AG04449 (cell line): ENCODE results near the gene PLCH2.
"Not testable (repeated sequence)": the region's sequence is repeated elsewhere in the genome, so short reads cannot be mapped to it uniquely, and the experiment has no call there.

ENCODE experiments used
- CTCF ChIA-PET: fragments of 350-600 bp; formaldehyde crosslinking; extraction: SDS; loops from one replicate; lab custom pipeline; 2021; ENCODE audit warnings: antibody characterized with exemption; lab: Yijun Ruan, JAX
- POLR2A ChIA-PET: fragments of 400-600, 350-600 bp; formaldehyde crosslinking; extraction: SDS; loops from one replicate; lab custom pipeline; 2020; ENCODE audit warnings: antibody characterized with exemption, inconsistent platforms; lab: Yijun Ruan, JAX
- DNase-seq: peaks from one replicate; pipeline ENCODE4 v3.0.0-alpha.2; 2010; ENCODE audit warnings: low read depth, low spot score
- H3K4me3 ChIP-seq: 2 replicates; pipeline ENCODE4 v1.5.1; 2011; ENCODE audit warnings: low read depth, mild to moderate bottlenecking, control low read depth, low read length
- TF ChIP-seq, protein P1 (sequence below): IDR thresholded peaks from one replicate; pipeline ENCODE4 v1.5.1; 2011; ENCODE audit warnings: mild to moderate bottlenecking, moderate library complexity, low read length, control low read depth, inconsistent platforms; ENCODE audit not compliant: insufficient read depth; ENCODE audit errors: missing control alignments

PLCH2 gene

DNA sequence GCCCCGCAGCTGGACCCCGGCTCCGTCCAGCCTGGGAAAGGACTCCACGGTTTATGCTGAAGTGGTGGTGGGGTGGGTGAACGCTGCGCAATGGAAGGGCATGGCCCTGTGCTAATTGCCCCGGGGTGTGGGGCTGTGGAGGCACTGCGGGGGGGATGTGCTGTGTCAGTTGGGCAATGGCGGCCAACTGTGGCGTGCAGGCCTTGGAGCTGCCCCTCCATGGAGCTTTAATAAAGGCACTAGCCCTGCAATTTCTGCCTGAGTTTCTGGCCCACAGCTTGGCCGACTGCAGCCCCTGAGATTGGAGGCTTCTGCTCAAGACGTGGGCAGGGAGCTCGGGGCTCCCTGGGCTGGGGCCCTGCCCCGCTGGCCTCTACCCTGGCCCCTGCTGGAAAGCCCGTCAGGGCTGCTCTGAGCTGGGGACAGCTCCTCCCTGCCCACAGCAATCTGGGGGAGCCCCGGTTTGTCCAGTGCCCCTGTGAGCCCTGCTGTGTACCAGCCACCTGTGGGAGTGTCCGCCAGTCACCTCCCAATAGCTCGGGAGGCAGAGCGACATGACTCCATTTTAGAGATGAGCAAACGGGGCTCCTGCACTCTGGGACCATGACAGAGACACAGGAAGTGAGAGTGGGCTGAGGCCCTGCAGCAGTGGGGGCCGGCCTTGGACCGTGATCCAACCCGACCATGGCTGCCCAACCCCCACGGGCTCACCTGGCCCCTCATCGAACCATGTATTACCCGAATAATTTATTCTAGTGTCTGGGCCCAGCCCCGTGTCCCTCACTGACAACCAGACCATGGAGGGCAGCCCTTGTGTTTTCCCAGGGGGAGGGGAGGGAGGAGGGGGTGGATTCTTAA lies 71.3 kb downstream of the PLCH2 start:
- ChIA-PET CTCF (interaction anchor here (0.7 to 8.6 kb wide), 32 partner anchors 11 to 877 kb away, joined by 3 to 138 read pairs (median 6); partner anchors contain the start of genes FAAP20, HES5, PANK4 and PEX10), POLR2A (interaction anchor here (0.7 kb wide), 1 partner anchor 136 kb away, joined by 4 read pairs; no protein-coding TSS in a partner anchor)
- H3K4me3 ChIP-seq = peak overlapping the region; percentile 57
- TF ChIP-seq, protein P1, sequence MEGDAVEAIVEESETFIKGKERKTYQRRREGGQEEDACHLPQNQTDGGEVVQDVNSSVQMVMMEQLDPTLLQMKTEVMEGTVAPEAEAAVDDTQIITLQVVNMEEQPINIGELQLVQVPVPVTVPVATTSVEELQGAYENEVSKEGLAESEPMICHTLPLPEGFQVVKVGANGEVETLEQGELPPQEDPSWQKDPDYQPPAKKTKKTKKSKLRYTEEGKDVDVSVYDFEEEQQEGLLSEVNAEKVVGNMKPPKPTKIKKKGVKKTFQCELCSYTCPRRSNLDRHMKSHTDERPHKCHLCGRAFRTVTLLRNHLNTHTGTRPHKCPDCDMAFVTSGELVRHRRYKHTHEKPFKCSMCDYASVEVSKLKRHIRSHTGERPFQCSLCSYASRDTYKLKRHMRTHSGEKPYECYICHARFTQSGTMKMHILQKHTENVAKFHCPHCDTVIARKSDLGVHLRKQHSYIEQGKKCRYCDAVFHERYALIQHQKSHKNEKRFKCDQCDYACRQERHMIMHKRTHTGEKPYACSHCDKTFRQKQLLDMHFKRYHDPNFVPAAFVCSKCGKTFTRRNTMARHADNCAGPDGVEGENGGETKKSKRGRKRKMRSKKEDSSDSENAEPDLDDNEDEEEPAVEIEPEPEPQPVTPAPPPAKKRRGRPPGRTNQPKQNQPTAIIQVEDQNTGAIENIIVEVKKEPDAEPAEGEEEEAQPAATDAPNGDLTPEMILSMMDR = no peak
- no peak for DNase-seq

DNA sequence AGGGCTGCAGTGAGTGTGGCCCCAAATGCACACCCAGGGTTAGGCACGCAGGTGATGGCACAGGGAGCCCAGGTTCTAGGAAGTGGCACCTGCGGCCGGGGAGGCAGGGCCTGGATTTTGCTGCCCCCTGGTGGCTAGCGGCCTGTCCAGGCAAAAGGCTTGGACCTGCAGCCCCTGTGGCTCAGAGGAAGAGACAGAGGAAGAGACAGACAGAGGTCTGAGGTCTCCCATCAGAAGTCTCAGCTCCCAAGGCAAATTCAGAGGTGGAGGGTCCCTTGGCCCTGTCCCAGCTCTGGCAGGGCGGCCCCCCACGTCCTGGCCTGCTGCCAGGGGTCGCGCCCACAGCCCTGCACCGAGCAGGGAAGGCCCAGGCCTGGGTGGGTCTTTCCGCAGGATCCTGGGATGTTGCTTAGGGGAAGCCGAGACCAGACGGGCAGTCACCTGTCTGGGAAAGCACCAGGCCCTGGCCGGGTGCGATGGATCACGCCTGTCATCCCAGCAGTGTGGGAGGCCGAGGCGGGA lies 72.0 kb downstream of the PLCH2 start:
- ChIA-PET POLR2A (no interaction called here), CTCF (interaction anchor here (0.6 to 8.6 kb wide), 38 partner anchors 10 to 880 kb away, joined by 3 to 138 read pairs (median 4); partner anchors contain the start of genes FAAP20, HES5, MORN1 and PANK4)
- DNase-seq = no peak
- TF ChIP-seq, protein P1 = peak; percentile 95
- H3K4me3 ChIP-seq = no peak overlapping the region

DNA sequence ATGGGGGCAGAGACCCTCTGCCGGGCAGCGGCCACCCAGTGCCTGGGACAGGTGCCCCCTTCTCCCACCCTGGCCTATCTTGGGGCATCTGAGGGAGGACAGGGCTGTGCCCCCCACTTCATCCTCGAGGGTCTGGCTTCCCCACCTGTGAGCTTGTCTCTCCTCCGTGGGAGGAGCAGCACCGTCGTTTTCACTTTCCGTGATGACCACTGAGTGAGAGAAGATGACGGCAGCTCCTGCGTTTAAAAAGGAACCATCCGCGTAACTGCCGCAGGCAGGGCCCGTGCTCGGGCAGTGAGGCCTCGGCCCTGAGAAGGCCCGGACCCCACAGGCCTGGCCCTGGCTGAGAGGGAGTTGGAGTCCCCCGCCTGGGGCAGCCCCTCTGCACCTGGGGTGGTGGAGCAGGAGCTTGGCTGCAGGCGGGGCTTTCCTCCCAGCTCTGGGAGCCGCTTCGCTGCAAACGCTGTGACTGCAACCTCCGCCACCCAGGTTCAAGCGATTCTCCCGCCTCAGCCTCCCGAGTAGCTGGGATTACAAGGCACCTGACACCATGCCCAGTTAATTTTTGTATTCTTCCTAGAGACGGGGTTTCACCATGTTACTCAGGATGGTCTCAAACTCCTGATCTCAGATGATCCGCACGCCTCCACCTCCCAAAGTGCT lies 73.4 kb downstream of the PLCH2 start:
- CTCF ChIA-PET = interaction anchor here (1.0 to 8.6 kb wide), 4 partner anchors 9 to 136 kb away, joined by 3 to 138 read pairs (median 38); partner anchors contain the start of genes PEX10 and TNFRSF14
- POLR2A ChIA-PET, DNase-seq, H3K4me3 ChIP-seq: not testable (repeated sequence)

DNA sequence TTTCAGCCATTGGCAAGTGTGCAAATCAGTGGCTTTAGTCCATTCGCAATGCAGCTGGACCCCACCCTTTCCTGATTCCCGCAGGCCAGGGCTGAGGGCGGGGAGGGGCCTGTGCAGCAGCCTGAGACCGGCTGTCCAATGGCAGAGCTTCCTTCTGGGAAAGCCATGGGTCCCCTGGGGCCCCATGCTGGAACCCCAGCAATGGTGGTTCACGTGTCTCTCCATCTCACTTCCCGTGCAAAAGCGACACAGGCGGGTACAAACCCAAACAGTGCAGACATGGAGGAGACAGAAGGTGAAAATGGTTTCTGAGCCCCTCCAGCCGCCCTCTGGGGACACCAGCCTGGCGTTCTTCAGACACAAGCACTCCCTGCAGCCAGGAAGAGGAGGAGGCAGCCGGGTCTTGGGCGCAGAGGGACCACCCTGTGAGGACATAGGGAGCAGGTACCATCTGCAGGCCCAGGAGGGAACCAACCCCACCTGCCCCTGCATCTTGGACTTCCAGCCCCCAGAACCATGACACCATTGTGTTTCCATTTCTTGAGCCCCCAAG lies 74.3 kb downstream of the PLCH2 start:
- CTCF ChIA-PET = interaction anchor here (3.7 to 8.6 kb wide), 2 partner anchors 8 to 132 kb away, joined by 45 to 138 read pairs; partner anchors contain the start of gene TNFRSF14
- POLR2A ChIA-PET, DNase-seq, H3K4me3 ChIP-seq: not testable (repeated sequence)

DNA sequence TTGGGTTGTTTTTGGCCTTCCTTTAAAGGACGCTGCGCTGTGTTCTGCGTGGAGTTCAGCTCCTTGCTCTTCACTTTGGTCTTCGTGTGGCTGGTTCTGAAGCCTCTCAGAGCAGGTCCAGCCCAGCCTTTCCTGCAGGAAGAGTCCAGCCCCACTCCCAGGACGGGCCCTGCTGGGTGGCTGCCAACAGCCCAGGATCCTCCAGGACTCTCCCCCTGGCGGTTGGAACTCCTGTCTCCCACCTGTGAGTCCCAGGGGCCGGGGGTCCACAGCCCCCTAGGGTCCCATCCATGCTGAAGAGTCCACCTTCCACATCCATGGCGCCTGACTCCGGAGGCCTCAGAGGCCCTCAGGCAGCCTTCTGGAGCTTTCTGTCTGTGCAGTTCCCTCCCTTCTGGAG lies 75.5 kb downstream of the PLCH2 start:
- DNase-seq, POLR2A ChIA-PET, CTCF ChIA-PET, H3K4me3 ChIP-seq: not testable (repeated sequence)

DNA sequence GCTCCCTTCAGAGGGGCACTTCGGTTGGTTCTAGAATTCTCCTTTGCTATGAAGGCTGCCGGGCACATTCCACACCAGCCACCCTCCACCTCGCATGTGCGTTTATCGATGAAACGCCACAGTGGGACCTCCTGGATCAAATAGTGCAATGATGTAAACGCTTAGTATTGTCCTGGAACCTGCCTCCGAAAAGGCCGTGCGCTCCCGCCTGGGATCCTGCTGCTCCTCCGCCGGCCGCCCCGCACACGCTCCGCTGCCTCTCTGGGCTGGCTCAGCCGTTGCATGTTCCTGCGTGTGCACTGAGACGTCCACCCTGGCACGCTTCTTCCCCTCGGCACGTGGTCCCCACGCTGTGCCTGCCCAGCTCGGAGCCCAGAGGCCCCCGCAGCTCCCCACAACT lies 76.1 kb downstream of the PLCH2 start:
- POLR2A ChIA-PET = no interaction called here
- CTCF ChIA-PET = no interaction called here
- TF ChIP-seq, protein P1 = no peak
- no peak overlapping the region for H3K4me3 ChIP-seq
- no peak for DNase-seq

DNA sequence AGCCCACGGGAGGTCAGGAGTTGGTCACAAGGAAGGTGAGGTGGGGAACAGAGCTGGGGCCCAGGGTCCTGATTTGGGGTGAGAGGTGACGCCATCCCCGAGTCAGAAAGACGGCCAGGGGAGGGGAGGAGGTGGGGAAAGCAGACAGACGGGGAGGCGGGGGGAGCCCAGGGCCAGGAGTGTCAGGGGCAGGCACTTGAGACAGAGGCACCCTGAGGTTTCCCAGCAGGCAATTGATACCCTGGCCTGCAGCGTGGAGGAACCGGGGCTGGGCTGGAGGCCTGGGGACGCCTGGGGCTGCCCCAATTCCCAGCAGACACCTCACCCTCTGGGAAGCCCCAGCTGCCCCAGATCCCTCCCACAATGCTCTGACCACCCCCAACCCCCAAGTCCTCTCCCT lies 77.0 kb downstream of the PLCH2 start:
- POLR2A ChIA-PET, H3K4me3 ChIP-seq, DNase-seq, CTCF ChIA-PET: not testable (repeated sequence)
